HG02798 (cell line): ENCODE measurements around the gene ZNF582.
A peak's percentile ranks its signal among the peaks of the same experiment; 100 is the strongest.

Experiments
- ATAC-seq: cut with Tn5 transposase; IDR thresholded peaks from one replicate; pipeline ENCODE4 v1.9.1; 2021; ENCODE audit warnings: mild to moderate bottlenecking; ENCODE audit not compliant: unreplicated experiment, poor library complexity

Gene ZNF582

GRCh38 chr19:56393119-56394012 lies at the start of gene ZNF582:
TSS of gene ZNF582 (minus strand) at chr19:56393534. CDS start at chr19:56391752, 1,782 bp downstream.
- ATAC-seq: peak; percentile 81

DNA sequence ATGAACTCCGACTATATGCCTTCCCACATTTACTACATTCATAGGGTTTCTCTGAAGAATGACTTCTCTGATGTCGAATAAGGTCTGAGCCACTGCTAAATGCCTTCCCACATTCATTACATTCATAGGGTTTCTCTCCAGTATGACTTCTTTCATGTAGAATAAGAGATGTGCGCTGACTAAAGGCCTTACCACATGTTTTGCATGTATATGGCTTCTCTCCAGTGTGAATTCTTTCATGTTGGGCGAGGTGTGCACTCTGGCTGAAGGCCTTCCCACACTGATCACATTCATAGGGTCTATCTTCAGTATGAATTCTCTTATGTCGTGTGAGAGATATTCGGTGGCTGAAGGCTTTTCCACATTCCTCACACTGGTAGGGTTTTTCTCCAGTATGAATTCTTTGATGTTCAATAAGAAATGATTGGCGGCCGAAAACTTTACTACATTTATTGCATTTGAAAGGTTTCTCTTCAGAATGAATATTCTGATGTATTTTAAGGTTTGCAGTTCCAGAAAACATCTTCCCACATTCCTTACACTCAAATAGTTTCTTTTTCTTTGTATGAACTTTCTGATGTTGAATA lies 48.0 kb upstream of the ZNF582 start:
- ATAC-seq: no peak

DNA sequence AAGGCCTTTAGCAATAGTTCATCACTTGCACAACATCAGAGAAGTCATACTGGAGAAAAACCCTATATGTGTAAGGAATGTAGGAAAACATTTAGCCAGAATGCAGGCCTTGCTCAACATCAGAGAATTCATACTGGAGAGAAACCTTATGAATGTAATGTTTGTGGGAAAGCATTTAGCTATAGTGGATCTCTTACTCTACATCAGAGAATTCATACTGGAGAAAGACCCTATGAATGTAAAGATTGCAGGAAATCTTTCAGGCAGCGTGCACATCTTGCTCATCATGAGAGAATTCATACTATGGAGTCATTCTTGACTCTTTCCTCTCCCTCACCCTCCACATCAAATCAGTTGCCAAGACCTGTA lies 30.6 kb upstream of the ZNF582 start:
- ATAC-seq: no peak

- no peak for ATAC-seq
Measured at GRCh38 chr19:56423276-56423984, 30.1 kb upstream of the ZNF582 start.

DNA sequence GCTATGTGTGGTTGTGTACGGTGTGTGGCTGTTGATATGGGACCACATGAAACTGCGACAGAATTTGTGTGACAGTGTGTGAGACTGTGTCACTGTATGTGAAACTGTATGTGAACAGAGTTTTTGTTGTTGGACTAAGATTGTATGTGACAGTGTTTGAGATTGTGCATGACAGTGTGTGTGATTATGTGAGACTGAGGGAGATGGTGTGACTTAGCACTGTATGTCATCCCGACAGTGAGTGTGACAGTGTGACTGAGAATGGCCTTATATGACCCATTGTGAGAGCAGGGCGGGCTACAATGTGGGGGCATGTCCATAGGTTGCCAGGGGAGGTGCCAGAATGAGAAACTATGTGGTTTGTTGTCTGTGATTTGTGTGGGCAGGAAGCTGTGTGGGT lies 11.7 kb upstream of the ZNF582 start:
- no peak for ATAC-seq

- peak; percentile 15 for ATAC-seq
Measured at GRCh38 chr19:56404705-56405056, 11.3 kb upstream of the ZNF582 start.

- ATAC-seq: peak; percentile 89
Measured at GRCh38 chr19:56403764-56404704, 10.7 kb upstream of the ZNF582 start, which contains the start of gene ZNF583. TSS of gene ZNF583 (plus strand) at chr19:56404332. CDS start at chr19:56407115, 2,783 bp downstream.

DNA sequence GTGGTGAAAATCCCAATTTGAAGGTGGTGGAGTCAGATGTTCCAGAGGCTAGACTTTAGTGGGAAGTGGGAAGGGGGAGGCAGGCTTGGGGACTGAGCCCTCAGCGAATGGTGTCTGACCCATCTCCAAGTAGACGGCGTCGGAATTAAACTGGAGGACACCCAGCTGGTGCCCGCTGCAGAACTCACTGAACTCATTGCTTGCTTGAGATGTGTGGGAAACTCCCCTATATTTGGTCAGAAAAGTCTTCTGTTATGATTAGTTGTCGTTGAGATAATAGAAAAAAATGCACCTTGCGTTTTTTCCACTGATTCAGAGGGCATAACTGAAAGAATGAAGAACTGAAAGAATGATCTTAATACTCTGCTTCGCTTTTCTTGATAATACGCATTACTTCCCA lies 9.9 kb upstream of the ZNF582 start:
- ATAC-seq: no peak

- ATAC-seq: no peak
Measured at GRCh38 chr19:56400485-56400884, 7.2 kb upstream of the ZNF582 start.

DNA sequence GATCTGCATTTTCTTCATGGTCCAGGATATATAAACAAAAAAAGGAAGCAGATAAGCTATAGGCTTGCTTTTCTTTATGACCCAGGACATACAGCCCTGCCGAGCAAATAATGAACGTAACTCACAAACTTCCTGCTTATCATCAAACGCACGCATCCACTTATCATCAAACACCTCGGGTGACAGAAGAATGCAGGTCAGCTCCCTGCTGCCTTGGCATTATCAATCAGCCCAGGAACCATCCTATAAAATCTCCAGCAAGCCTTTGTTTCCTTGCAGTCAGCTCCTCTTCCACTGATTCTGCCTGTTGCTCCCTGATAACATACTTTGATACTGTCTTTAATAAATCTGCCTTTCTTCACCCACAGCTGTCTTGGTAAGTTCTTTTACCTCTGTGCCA lies 5.5 kb upstream of the ZNF582 start:
- no peak for ATAC-seq

GRCh38 chr19:56383826-56384605 lies 9.3 kb downstream of the ZNF582 start:
- ATAC-seq: no peak

GRCh38 chr19:56377105-56377924 lies 16.0 kb downstream of the ZNF582 start:
- no peak for ATAC-seq

DNA sequence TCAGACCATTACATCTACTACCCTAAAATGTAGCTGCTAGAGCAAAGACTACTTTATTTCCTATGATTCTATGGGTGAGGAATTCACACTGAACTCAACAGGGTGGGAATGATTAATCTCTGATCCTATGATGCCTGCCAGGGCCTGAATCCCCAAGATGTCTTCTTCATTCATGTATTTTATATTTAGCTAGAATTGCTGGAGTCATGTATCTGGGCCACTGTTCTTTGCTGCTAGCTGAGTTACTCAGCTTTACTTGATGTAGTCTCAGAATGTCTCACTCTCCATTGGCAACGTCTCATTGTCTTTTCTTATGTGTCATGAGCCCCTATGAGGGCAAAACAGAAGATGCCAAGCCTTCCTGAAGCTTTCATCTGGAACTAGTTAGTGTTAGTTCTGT lies 21.1 kb downstream of the ZNF582 start:
- no peak for ATAC-seq

- no peak for ATAC-seq
Measured at GRCh38 chr19:56369886-56370676, 23.3 kb downstream of the ZNF582 start.

GRCh38 chr19:56367829-56368711 lies 25.3 kb downstream of the ZNF582 start:
- peak; percentile 75 for ATAC-seq

- ATAC-seq: no peak
Measured at GRCh38 chr19:56360841-56361240, 32.5 kb downstream of the ZNF582 start.

- ATAC-seq: no peak
Measured at GRCh38 chr19:56356944-56357343, 36.4 kb downstream of the ZNF582 start.
